Glomerular endothelial cell (primary cell): Measurements from ENCODE around the gene PSKH1. TPM values are rescaled to one million over a fixed set of nuclear protein-coding genes. Genes with fewer than 3 reads are reported as not detected.
"Not testable (repeated sequence)": the region's sequence is repeated elsewhere in the genome, so short reads cannot be mapped to it uniquely, and the experiment has no call there.

Source experiments
- DNase-seq: peaks from one replicate; pipeline ENCODE4 v3.0.0-alpha.2; 2011; ENCODE audit warnings: low read depth, low spot score; ENCODE audit errors: extremely low read depth
- total RNA-seq: library from RNA; depleted of rRNA; stranded (reverse); fragments of >200 nt; gene quantifications from 2 replicates; pipeline ENCODE4 v1.2.3, GENCODE V29; 2015

Gene PSKH1
- total RNA-seq, 1 donor from 2014 or later = 36.7 TPM

DNA sequence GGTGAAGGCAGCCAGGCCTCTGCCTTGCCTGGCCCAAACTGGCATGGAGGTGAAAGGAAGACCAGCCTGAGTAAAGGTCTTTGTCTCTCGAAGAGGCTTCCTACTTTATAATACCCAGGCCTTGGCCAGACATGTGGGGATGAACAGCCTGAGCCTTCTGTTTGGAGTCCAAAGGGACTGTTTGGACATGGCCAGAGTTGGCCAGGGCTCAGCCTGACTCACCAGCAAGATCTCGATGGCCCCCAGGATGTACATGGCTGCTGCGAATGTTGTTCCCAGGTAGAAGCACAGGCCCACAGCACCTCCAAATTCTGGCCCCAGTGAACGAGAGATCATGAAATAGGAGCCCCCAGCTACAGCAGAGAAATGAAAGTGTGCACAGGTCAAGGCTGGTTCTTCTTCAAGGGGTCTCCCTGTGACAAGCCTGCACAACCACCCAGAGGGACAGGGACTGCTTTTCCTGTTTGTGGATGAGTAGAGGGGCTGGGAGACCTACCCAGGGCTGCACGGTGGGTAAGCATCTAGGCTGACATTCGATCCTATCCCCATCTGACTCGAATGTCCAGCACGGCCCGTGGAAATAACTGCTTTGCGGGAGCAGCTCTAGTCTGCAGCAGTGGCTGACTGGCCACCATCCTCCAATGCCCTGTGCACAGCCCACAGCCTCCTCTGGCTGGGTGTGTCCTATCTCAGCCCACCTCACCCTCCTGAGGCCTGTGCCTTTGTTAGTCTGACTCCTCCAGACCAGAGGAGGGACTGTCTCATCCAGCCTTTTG lies 61.6 kb downstream of the PSKH1 start:
- no peak for DNase-seq

DNA sequence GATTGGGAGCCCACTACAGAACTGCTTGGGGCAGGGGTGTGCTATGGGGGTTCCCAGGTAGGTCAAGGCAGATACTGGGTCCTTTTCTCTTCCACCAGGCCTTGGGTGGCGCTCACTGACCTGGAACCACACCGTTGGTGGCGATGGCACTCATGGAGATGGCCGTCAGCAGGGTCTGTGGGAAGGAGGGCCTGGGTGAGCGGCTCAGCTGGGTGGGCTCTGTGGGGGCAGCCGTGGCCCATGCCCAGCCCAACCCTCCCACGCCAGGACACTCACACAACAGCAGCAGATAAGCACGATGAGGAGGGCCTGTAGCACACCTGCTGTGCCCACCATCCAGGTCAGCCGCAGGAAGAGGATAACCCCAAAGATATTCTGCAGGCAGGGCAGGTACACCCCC lies 64.6 kb downstream of the PSKH1 start:
- no peak for DNase-seq

DNA sequence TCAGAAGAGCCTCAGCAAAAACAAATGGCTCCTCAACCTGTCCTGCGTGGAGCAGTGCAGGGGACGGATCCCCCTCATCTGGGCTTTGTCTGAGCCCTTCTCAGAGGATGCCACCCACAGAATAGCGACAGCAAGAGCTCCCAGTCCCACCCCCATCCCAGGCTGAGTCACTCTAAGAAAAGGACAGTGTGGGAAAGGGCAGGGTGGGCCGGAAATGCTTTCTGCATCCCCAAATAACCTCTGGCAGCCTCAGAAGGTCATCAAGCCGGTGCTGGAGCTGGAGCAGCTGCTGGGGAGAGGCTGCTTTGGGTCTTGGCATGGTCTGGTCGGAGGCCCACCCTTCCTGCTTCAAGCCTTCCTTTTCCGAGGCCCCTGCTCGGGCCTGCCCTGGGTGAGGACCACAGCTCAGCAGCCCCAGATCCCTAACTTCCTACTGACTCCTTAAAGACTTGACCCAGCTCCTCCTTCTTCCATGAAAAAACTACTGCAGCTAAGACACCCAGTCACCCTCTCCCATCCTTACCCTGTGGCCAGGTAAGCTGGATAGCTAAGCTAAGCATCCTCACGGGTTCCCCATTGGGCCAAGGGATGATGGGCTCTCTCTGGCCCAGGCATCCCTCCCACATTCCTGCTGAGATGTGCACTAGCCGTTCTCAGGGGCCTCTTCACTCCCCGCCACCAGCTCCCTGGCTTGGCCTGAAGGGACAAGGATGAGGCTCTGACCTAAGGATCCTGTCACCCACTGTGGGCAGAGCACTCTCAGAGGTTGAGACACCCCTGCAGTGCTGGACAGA lies 66.7 kb downstream of the PSKH1 start:
- DNase-seq = no peak

DNA sequence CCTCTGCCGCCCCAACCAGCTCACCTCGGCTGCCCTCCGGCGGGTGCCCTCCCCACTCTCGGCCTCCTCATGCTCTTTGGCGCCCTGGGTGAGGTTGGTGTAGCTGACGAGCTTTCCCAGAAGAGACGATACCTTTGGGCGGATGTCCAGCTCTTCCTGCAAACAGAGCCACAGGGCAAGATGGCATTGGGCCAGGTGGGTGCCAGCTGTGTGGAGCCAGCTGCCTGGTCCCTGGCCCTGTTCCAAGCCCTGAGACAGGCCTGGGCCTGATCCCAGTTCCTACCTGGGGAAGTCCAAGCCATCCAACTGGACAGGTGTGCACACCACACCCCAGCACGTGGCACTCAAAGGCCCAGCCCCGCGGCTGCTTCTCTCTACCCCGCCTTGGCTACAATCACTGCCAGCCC lies 68.5 kb downstream of the PSKH1 start:
- DNase-seq = no peak

DNA sequence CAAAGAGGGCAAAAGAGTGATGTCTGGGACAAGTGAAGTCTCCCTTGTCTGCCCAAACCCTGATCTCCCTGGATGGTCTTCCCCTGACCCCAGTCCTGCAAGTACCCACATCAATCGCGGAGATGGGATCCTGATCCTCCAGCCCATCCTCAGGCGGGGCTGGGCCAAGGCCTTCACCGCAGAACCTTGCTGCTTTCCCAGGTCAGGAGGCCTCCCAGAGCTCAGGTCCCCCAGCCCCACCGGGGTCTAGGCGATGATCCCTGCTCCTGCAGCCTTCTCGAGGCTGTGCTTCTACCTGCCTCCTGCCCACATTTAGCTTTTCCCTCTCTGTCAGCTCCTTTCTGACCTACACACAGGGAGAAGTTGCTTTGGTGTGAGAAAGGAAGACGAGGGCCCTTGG lies 69.1 kb downstream of the PSKH1 start:
- no peak for DNase-seq

DNA sequence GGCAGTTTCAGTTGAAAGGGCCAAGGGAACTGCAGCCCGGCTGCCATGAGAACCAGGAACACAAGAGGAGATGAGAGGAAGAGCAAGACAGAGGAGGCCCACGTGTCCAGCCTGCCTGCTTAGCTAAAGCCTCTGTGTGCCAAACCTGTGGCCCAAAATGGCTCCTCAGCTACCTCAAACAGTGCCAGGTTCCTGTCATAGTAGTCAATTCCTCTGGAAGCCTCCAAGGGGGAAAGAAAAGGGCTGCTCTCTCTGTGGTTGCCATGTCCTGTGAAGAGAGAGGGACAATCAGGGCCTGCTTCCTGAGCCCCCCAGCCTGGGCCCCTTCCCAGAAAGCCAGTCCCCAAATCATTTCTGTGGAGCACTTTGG lies 70.2 kb downstream of the PSKH1 start:
- no peak for DNase-seq

DNA sequence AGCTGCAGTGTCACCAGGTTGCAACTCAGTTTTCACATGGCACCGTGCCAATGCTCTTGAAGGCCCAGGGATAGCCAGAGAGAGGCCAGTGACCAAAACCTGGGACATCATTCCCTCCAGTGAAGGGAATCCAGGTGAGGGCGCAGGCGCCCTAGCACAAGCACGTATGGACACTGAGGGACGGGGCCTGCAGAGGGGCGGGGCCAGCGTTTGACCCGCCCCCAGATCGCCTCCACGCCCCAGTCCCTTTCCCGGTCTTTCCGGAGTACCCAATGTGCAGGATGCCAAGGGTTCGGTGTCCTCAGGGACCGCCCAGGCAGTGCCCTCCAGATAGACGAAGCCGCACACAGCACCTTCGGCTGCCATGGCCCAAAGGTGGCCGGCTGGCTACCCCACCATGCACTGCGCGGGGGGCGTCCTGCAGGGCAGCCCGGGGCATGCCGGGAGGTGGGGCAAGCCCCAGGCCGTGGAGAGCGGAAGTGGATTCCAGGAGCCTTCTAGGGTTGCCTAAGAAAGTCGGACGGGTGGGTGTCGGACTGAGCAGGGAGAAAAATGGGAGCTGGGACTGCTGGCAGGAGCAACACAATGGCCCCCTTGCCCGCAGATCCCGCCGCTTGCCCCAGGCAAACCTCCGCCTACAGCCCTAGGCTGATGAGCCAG lies 70.7 kb downstream of the PSKH1 start:
- DNase-seq = no peak

DNA sequence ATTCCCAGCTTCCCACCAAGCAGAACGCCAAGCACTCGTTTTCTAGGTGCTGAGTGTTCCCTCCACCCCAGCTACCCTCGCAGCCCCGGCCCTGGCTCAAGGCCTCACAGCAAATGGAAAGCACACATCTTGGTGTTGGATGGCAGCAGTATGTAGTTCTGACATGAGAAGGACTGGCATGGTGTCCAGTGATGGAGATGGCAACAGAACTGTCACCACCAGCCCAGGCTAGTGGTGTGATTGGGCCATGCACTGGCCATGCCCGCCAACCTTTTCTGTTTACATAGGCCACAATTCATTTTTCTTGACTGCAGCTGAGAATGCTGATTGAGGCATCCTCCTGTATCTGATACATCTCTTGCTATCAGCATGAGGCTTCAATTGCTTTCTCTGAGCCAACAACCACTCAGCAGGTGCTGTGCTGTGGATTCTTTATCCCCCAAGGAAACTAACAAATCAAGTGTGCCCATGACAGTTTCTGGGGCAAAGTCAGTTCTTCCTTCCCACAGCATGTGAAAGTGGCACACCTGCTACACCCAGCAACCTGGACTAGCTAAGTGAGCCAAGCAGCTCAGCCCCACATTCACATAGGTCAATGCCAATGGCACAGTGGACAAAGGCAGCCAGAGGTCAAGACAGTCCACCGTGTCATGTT lies 71.5 kb downstream of the PSKH1 start:
- no peak for DNase-seq

- DNase-seq = no peak
These were observed 72.9 kb downstream of the PSKH1 start for GRCh38 chr16:67965668-67966548.

GRCh38 chr16:67966549-67967182 lies 73.6 kb downstream of the PSKH1 start:
- DNase-seq = no peak

- DNase-seq = no peak
These were observed 74.3 kb downstream of the PSKH1 start for GRCh38 chr16:67967183-67967957.

DNA sequence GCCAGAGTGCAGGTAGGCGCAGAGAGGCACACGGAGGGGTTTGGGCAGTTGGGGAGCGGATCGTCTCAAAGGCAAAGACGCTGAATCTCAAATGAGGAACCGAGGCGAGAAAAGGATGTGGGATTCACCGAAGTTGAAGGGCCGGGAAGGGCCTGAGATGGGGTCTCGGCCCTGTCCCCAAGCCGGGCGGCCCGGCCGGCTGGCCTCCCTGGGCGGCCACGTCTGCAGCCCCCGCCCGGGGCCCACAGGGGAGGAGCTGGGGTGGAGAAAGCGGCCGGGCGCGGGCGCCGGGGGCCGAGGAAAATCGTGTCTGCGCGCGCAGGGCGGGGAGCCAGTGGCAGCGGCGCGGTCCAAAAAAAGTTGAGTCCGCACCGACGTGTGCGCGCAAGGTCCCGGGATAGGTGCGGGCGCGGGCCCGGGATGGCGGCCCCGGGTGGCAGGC lies 74.9 kb downstream of the PSKH1 start:
- no peak for DNase-seq

- no peak for DNase-seq
These were observed 75.6 kb downstream of the PSKH1 start, which contains the start of gene SLC12A4 for GRCh38 chr16:67968400-67969253. Gene SLC12A4, minus strand, starts transcription at chr16:67968637. Its CDS starts 84 bp downstream, at chr16:67968553.

DNA sequence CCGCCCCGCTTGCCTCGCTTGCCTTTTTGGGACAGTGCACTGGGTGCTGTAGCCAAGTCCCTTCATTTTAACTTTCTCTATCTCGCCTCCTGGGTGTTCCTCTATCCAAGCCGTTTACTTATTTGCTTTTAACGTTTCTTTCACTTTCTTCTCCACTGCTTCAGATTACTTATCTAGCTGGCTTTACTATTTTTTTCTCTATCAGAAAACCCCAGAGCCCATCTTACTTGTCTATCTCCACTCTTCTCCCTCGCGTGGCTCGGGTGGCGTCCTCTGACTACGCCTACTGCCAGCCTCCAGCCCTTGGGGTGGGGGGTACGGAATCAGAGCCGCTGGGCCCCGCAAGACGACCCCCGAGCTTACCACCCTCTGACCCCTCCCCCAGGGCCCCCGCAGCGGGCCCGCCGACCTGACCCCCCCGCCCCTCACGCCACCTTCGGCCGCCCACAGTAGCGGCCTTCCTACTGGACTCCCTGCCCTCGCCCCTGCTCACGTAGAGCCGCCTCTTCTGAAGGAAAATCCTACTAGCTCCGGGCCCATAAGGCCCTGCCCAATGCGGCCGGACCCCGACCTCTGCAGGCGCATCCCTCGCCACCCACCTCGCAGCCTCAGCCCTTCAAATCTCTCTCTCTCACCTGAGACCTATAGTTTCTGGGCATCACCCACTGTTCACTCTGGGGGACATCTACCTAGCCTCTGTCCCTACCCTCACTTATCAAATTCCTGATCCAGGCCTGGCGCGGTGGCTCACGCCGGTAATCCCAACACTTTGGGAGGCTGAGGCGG lies 76.4 kb downstream of the PSKH1 start:
- DNase-seq = no peak

DNA sequence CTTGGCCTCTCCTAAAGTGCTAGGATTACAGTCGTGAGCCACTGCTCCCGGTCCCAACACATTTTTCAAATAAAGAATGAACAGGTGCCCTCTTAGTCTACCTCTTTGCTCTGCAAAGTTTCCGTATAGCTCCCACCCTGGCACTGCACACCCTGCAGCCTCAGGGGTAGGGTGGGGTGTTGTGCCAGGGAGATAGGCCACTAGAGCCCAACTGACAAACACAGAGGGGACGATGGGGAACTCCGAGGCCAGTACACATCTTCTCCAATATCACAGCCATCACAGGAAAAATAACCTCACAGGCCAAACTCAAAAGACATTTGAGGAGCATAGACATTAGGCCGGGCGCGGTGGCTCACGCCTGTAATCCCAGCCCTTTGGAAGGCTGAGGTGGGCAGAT lies 78.1 kb downstream of the PSKH1 start:
- DNase-seq = no peak

DNA sequence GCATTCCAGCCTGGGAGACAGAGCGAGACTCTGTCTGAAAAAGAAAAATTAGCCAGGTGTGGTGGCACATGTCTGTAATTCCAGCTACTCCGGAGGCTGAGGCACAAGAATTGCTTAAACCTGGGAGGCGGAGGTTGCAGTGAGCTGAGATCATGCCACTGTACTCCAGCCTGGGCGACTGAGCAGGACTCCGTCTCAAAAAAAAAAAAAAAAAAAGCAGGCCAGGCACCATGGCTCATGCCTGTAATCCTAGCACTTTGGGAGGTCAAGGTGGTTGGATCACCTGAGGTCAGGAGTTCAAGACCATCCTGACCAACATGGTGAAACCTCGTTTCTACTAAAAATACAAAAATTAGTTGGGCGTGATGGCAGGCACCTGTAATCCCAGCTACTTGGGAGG lies 79.2 kb downstream of the PSKH1 start:
- not testable (repeated sequence) for DNase-seq
